HepG2 (cell line): ENCODE measurements around the gene C1orf21. TPM values are rescaled to one million over a fixed set of nuclear protein-coding genes. Genes with fewer than 3 reads are reported as not detected.
A peak's percentile ranks its signal among the peaks of the same experiment; 100 is the strongest.

Experiments
- ATAC-seq: fragments of 200-7000 bp; cut with Tn5 transposase; 3 replicates; pipeline ENCODE4 v1.9.1; 2020; ENCODE audit warnings: mild to moderate bottlenecking, moderate library complexity
- BruUV-seq: library from RNA; stranded (reverse); fragments of 400-500 nt; replicated peaks from 2 replicates; lab custom pipeline; 2021; lab: Mats Ljungman, UMichigan
- CTCF ChIA-PET: fragments of 300-600 bp; formaldehyde crosslinking; extraction: SDS; loops from one replicate; lab custom pipeline; 2021; ENCODE audit warnings: low total read pairs, inconsistent platforms, low intra/inter-chr PET ratio; lab: Yijun Ruan, JAX
- POLR2A ChIA-PET: fragments of 350-600 bp; sonication (Branson Sonifier 250); formaldehyde crosslinking; loops from one replicate; lab custom pipeline; 2020; ENCODE audit warnings: antibody characterized with exemption, inconsistent platforms; lab: Yijun Ruan, JAX
- DNase-seq: peaks from one replicate; pipeline ENCODE4 v3.0.0-alpha.2; 2015; ENCODE audit warnings: low spot score
- FAIRE-seq: peaks from 3 replicates; lab custom pipeline; 2011; peaks lifted over from hg19 to GRCh38; lab: Jason Lieb, UNC
- H2AFZ ChIP-seq: one replicate; pipeline ENCODE4 v1.6.1; 2011; ENCODE audit warnings: low read length, inconsistent platforms
- H3K27ac ChIP-seq: fragments of 300-600 bp; 3 replicates; pipeline ENCODE4 v1.8.0; 2011; ENCODE audit warnings: mixed run types, mild to moderate bottlenecking, mixed read lengths, low read length, inconsistent platforms; ENCODE audit not compliant: insufficient read depth; ENCODE audit errors: extremely low read length
- H3K27me3 ChIP-seq, 2 experiments: fragments of 200-600 bp in 1 of 2; 2 replicates in 1 of 2; 3 replicates in 1 of 2; pipeline versions ENCODE4 v1.6.0 to v1.8.0; 2011; ENCODE audit warnings: low read length in 2 of 2, mild to moderate bottlenecking in 2 of 2, moderate library complexity in 2 of 2, inconsistent platforms in 1 of 2; ENCODE audit not compliant: insufficient read depth in 2 of 2, control insufficient read depth in 1 of 2
- H3K36me3 ChIP-seq, 2 experiments: fragments of 200-600 bp in 1 of 2; replicated peaks in 1 of 2; 2 replicates in 1 of 2; 3 replicates in 1 of 2; pipeline versions ENCODE4 v1.5.1 to v1.8.0; 2011; ENCODE audit warnings: low read length in 2 of 2, inconsistent platforms in 1 of 2; ENCODE audit not compliant: insufficient read depth in 2 of 2, control insufficient read depth in 1 of 2
- H3K4me1 ChIP-seq: 2 replicates; pipeline ENCODE4 v1.5.1; 2012; ENCODE audit warnings: low read length, inconsistent platforms; ENCODE audit not compliant: insufficient read depth
- H3K4me2 ChIP-seq: 2 replicates; pipeline ENCODE4 v1.6.0; 2011; ENCODE audit warnings: low read depth, low read length, inconsistent platforms
- H3K4me3 ChIP-seq, 3 experiments: fragments of 200-600 bp in 1 of 3; sonication (generic), shearing (Covaris generic) in 1 of 3; replicated peaks in 1 of 3; 2 replicates each; pipeline ENCODE4 v1.5.1; 2011 to 2016; ENCODE audit warnings: low read length in 3 of 3, inconsistent platforms in 2 of 3, low read depth in 2 of 3, mild to moderate bottlenecking in 2 of 3, control low read depth in 1 of 3, mixed read lengths in 1 of 3; ENCODE audit not compliant: insufficient read depth in 1 of 3
- H3K79me2 ChIP-seq: one replicate; pipeline ENCODE4 v1.6.1; 2011; ENCODE audit warnings: low read length, inconsistent platforms; ENCODE audit not compliant: insufficient read depth
- H3K9ac ChIP-seq: 2 replicates; pipeline ENCODE4 v1.6.0; 2011; ENCODE audit warnings: mild to moderate bottlenecking, low read depth, low read length, inconsistent platforms; ENCODE audit not compliant: insufficient read depth
- H3K9me3 ChIP-seq: 2 replicates; pipeline ENCODE4 v1.5.1; 2012; ENCODE audit warnings: mild to moderate bottlenecking, low read length
- H4K20me1 ChIP-seq: 2 replicates; pipeline ENCODE4 v1.6.0; 2011; ENCODE audit warnings: inconsistent platforms, mild to moderate bottlenecking, low read length, moderate library complexity; ENCODE audit not compliant: insufficient read depth
- CREB1 ChIP-seq, 2 experiments: fragments of 450-650 bp in 1 of 2; IDR thresholded peaks; 2 replicates each; pipeline ENCODE4 v1.6.1; 2016 to 2017; ENCODE audit warnings: control low read depth in 1 of 2, mild to moderate bottlenecking in 1 of 2, missing compliant biosample characterization in 1 of 2, missing genetic modification characterization in 1 of 2
- MYNN ChIP-seq: sonication (generic); formaldehyde crosslinking; IDR thresholded peaks from 2 replicates; pipeline ENCODE4 v1.4.0; 2020; ENCODE audit warnings: mild to moderate bottlenecking, low read depth, missing genetic modification reagents
- PITX1 ChIP-seq: sonication (generic); formaldehyde crosslinking; IDR thresholded peaks from 2 replicates; pipeline ENCODE4 v1.5.1; 2020; ENCODE audit warnings: mild to moderate bottlenecking, missing genetic modification reagents
- TRAFD1 ChIP-seq: sonication (generic); formaldehyde crosslinking; IDR thresholded peaks from 2 replicates; pipeline ENCODE4 v1.5.1; 2020; ENCODE audit warnings: missing genetic modification reagents, mild to moderate bottlenecking, borderline replicate concordance
- WGBS: methylation state at CpG from one replicate; pipeline ENCODE4 v1.1.6; 2017; ENCODE audit warnings: low lambda C conversion rate; 5-methylcytosine and 5-hydroxymethylcytosine counted together
- in situ Hi-C: cut with HindIII; loops from 2 replicates; pipeline ENCODE4 v1.10.0; 2017; ENCODE audit warnings: low pct_unique_long_range_greater_than_20kb; ENCODE audit not compliant: extremely low pct_ligation_motif_present
- intact Hi-C: fragments of 100-400 bp; cut with micrococcal nuclease; formaldehyde crosslinking; loops from one replicate; pipeline ENCODE4 v1.10.0; 2022; ENCODE audit not compliant: unreplicated experiment
- polyA plus RNA-seq, 8 experiments: library from polyadenylated mRNA; depleted of rRNA in 3 of 8; stranded (reverse) in 7 of 8; unstranded in 1 of 8; fragments of >200 nt; fragmentation: Illumina TruSeq in 4 of 8; extraction: Trizol in 4 of 8; gene quantifications; 2 replicates each; pipeline versions ENCODE4 v1.2.1 to v1.2.3, GENCODE V29; 2011 to 2016; ENCODE audit warnings: low read depth in 4 of 8, missing spikeins in 1 of 8, mixed read lengths in 1 of 8; ENCODE audit not compliant: insufficient read depth in 1 of 8
- total RNA-seq, 5 experiments: library from RNA; depleted of rRNA; stranded (reverse); fragments of >200 nt; fragmentation: Illumina TruSeq; extraction: Trizol; gene quantifications; 2 replicates each; pipeline ENCODE4 v1.2.3, GENCODE V29; 2016; ENCODE audit warnings: low read depth in 1 of 5
- TF ChIP-seq, protein P1 (sequence below): sonication (generic); formaldehyde crosslinking; IDR thresholded peaks from 2 replicates; pipeline ENCODE4 v1.5.1; 2020; ENCODE audit warnings: missing genetic modification reagents, mild to moderate bottlenecking, borderline replicate concordance

C1orf21 gene
- total and polyA plus RNA-seq, 2 of the 13 experiments (the other 11 are each of a cell fraction or from before 2014, with no cell fraction given): not detected

GRCh38 chr1:184530226-184530625 is 143.4 kb downstream of the C1orf21 start:
- ATAC-seq (no peak), DNase-seq (no peak), FAIRE-seq (no peak)
- no peaks in the 10 kb centered on the region for H3K4me1 ChIP-seq
- POLR2A ChIA-PET: no interaction called here
- in situ Hi-C loops (no loop called here), intact Hi-C loops (no loop called here)
- H4K20me1 ChIP-seq: no peaks in the 10 kb centered on the region
- H3K27me3 ChIP-seq: peaks cover 0 to 8% of the 10 kb centered on the region in 2 experiments; a peak in 2 of 5 replicates
- no peak overlapping the region for H3K4me3 ChIP-seq
- H3K27ac ChIP-seq: no peak overlapping the region
- CTCF ChIA-PET: no interaction called here
- 11% methylated on average over 2 of the region's 2 CpGs for WGBS
- no peak overlapping the region for H3K4me2 ChIP-seq
- H3K79me2 ChIP-seq: no peaks in the 10 kb centered on the region
- peak; percentile 69 for TF ChIP-seq CREB1 (IDR thresholded peaks at IDR 0.05)
- no peak for TF ChIP-seq CREB1 (CRISPR knock-in tag; IDR thresholded peaks at IDR 0.05)
- TF ChIP-seq TRAFD1 (CRISPR knock-in tag): no peak
- H2AFZ ChIP-seq: no peak overlapping the region
- H3K9me3 ChIP-seq: no peaks in the 10 kb centered on the region
- no TSS peak for BruUV-seq
- H3K9ac ChIP-seq: no peak overlapping the region
- H3K36me3 ChIP-seq: no peaks in the 10 kb centered on the region

DNA sequence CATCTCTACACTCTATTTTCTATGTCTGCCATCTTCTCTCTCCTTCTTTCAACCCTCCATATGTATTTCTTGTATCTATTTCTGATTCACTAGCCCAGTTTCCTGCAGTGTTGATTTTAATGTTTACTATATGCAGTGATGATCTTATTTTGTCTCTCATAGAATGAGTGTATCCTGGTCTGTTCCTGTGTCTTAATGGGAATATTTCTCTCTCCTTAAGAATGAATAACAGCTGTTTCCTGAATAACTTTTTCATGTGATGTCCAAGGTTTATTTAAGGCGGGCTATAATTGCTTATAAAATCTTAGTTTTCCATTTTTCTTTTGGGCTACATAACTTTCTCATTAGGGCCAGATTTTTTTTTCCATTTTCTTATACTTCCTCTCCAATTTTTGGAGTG is 144.5 kb downstream of the C1orf21 start:
- intact Hi-C loops: no loop called here

More for the DNA sequence above, 144.5 kb downstream of the C1orf21 start:
- no peaks in the 10 kb centered on the region for H4K20me1 ChIP-seq
- no TSS peak for BruUV-seq
- no peaks in the 10 kb centered on the region for H3K9me3 ChIP-seq
- in situ Hi-C loops: no loop called here
- 0% methylated on average over 1 of the region's 1 CpG for WGBS
- ATAC-seq: no peak
- H3K4me1 ChIP-seq: no peaks in the 10 kb centered on the region
- no peak overlapping the region for H3K27ac ChIP-seq
- TF ChIP-seq PITX1 (CRISPR knock-in tag) (no peak), MYNN (CRISPR knock-in tag) (no peak)
- TF ChIP-seq, protein P1, sequence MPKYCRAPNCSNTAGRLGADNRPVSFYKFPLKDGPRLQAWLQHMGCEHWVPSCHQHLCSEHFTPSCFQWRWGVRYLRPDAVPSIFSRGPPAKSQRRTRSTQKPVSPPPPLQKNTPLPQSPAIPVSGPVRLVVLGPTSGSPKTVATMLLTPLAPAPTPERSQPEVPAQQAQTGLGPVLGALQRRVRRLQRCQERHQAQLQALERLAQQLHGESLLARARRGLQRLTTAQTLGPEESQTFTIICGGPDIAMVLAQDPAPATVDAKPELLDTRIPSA (CRISPR knock-in tag): no peak
- TF ChIP-seq, all 625 proteins: peak for 0
- ChIA-PET CTCF (no interaction called here), POLR2A (no interaction called here)
- Histone ChIP-seq H3K9ac (no peak overlapping the region), H3K4me2 (no peak overlapping the region), H3K79me2 (no peaks in the 10 kb centered on the region), H3K27me3 (peaks cover 0 to 8% of the 10 kb centered on the region in 2 experiments; a peak in 1 of 5 replicates), H3K4me3 (no peak overlapping the region), H3K36me3 (no peaks in the 10 kb centered on the region), H2AFZ (no peak overlapping the region)
- DNase-seq: no peak
- no peak for FAIRE-seq
